Measurements from ENCODE around the gene PICALM.
"Not testable (repeated sequence)": the region's sequence is repeated elsewhere in the genome, so short reads cannot be mapped to it uniquely, and the experiment has no call there.

The PICALM gene

DNA sequence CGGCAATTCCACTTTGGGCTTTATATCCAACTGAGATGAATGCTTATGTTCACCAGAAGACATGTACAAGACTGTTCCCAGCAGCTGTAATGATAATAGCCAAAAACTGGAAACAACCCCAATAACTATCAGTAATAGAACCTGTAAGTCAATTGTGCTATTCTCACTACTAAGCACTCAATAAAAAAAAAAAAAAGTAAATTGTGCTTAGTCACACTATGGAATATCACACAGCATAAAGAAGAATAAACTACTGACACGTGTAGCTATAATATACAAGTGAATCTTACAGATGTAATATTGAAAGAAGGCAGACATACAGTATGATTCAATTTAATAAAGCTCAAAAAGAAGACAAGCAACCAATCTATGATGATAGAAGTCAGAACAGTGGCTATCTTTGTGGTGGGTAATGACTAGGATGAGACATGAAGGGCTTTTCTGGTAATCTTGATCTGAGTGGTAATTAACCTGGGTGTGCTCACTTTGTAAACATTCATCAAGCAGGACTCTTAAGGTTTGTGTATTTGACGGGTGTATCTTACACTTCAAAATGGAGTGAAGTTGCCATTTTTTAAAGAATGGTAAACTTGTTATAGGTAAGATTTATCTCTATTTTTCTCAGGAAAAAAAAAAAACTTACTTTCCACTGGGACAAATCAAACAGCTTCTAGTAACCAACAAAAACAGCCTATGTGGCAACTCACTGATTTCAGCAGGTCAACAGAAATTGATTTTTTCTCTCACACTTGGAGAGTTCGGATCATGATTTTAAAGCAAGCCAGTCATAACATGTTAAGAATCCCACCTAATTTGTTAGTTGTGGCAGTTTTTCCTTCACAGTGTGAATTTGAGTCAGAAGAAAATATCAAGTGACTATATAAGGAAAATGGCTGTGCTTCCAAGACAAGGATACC lies 129.5 kb downstream of the PICALM start:
- no peak for TF ChIP-seq POLR2A (IDR thresholded peaks at IDR 0.05; ENCODE audit: low read depth, low read length)
- DNase-seq (ENCODE audit: insufficient read length, low spot score) (no peak), FAIRE-seq (no peak)

GRCh38 chr11:85937835-85938234 lies 131.0 kb downstream of the PICALM start:
- no peak for DNase-seq (ENCODE audit: insufficient read length, low spot score)
- no peak for FAIRE-seq

GRCh38 chr11:85935751-85936150 lies 133.1 kb downstream of the PICALM start:
- no peak for TF ChIP-seq POLR2A (IDR thresholded peaks at IDR 0.05; ENCODE audit: low read depth, low read length)
- FAIRE-seq (no peak), DNase-seq (ENCODE audit: insufficient read length, low spot score) (no peak)

More at GRCh38 chr11:85937835-85938234, 131.0 kb downstream of the PICALM start:
- TF ChIP-seq POLR2A (IDR thresholded peaks at IDR 0.05; ENCODE audit: low read depth, low read length): no peak

GRCh38 chr11:85934596-85935169 lies 134.2 kb downstream of the PICALM start:
- TF ChIP-seq POLR2A (IDR thresholded peaks at IDR 0.05; ENCODE audit: low read depth, low read length): no peak
- FAIRE-seq (no peak), DNase-seq (ENCODE audit: insufficient read length, low spot score) (no peak)

DNA sequence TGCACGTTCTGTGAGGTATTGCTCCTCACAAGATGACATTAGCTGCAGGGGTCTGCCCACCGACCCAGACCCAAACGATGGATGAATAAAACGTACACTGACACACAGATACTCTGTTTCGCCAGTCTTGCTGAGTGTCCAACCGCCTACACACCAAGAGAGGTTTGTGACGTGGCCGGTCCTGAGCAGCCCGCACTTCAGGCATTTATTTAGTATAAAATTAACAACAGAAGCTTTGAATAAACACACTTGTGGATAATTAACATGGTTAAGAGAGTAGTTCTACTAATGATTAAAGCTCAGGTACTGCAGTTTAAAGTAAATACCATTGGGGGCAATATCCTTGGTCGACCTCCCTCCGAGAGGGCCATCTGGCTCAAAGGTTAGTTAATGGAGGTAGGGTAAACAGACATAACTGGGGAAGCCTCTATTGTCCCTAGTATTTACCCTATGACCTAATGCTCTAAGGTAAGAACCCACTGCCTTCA lies 138.0 kb downstream of the PICALM start:
- TF ChIP-seq POLR2A (IDR thresholded peaks at IDR 0.05; ENCODE audit: low read depth, low read length): no peak
- no peak for FAIRE-seq
- DNase-seq (ENCODE audit: insufficient read length, low spot score): no peak

DNA sequence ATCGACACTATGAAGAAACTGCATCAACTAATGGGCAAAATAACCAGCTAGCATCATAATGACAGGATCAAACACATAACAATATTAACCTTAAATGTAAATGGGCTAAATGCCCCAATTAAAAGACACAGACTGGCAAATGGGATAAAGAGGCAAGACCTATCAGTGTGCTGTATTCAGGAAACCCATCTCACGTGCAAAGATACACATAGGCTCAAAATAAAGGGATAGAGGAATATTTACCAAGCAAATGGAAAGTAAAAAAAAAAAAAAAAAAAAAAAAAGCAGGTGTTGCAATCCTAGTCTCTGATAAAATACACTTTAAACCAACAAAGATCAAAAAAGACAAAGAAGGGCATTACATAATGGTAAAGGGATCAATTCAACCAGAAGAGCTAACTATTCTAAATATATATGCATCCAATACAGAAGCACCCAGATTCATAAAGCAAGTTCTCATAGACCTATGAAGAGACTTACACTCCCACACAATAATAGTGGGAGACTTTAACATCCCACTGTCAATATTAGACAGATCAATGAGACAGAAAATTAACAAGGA lies 142.2 kb downstream of the PICALM start:
- DNase-seq (ENCODE audit: insufficient read length, low spot score); FAIRE-seq: not testable (repeated sequence)

DNA sequence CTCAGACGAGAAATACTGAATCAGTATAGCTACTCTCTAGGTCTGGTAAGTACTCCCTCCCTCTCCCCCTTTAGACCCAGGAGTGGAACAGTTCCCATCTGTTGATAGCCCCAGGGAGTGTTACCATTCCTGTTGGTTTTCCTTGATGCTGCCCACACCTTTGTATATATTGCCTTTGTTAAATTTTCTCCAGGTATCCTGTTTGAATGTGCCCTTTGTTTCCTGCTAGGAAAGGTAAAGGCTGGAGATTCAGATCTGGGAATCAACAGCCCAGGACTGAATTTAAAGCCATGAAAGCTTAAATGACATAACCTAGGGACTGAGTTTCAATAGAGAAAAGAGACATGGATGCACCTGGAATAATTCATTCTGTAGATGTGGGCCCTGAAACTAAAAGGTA lies 145.4 kb downstream of the PICALM start:
- FAIRE-seq (no peak), DNase-seq (ENCODE audit: insufficient read length, low spot score) (no peak)
- no peak for TF ChIP-seq POLR2A (IDR thresholded peaks at IDR 0.05; ENCODE audit: low read depth, low read length)

- DNase-seq (ENCODE audit: insufficient read length, low spot score): no peak
- TF ChIP-seq POLR2A (IDR thresholded peaks at IDR 0.05; ENCODE audit: low read depth, low read length): no peak
- FAIRE-seq: no peak
Observed at GRCh38 chr11:85922367-85922766, 146.5 kb downstream of the PICALM start.

DNA sequence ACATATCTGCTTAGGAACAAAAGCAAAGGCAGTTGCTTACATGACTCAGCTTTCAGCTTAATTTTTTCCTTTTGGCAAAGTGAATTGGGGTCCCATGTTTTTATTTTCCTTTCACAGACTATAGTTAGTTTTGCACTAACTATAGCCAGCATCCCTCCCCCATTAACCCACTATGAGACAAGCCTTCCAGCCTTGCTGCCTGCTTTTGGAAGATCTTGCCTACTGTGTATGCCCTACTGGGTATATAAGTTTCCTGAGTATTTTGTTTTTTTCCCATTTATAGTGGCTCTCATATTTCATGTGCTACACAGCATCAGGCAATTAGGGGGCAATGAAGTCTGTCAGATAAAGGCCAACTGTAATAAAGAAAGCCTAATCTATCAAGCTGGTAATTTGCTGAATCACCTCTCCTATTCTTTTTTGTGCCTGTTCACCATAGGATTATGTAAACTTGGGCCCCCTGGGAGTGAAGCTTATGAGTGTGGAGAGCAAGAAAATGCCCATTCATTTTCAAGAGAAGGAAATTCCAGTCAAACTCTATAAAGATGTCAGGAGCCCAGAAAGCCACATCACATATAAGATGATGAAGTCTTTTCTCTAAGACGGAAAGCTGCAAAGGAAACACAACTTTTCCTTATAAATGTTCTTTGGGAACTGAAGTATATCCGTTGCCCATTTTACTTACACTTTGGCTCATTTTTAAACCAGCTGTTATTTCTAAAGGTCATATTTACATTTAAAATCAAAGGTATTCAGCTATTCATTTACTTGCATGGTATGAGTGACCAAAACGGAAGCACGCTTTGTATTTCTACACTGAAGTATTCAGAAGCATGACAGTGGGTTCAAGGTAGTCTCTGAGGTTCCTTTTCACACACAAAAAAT lies 149.7 kb downstream of the PICALM start:
- no peak for TF ChIP-seq POLR2A (IDR thresholded peaks at IDR 0.05; ENCODE audit: low read depth, low read length)
- FAIRE-seq: no peak
- DNase-seq (ENCODE audit: insufficient read length, low spot score): no peak

DNA sequence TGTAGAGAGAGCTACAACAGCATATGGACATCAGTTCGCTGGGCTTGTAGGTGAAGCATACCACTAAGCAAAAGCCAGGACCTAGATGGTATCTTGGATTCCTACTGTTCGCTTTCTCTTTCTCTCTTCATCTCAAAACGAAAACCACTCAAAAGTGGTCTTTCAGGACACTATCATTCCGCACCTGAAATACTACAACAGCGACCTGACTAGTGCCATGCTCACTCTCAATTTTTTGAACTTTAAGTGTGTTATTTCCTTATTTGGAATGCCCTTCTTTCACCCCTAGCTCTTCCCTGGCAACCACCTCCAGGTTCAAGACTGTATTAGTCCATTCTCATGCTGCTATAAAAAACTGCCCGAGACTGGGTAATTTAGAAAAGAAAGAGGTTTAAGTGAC lies 154.5 kb downstream of the PICALM start:
- no peak for FAIRE-seq
- TF ChIP-seq POLR2A (IDR thresholded peaks at IDR 0.05; ENCODE audit: low read depth, low read length): no peak
- no peak for DNase-seq (ENCODE audit: insufficient read length, low spot score)

GRCh38 chr11:85913513-85913912 lies 155.4 kb downstream of the PICALM start:
- FAIRE-seq (no peak), DNase-seq (ENCODE audit: insufficient read length, low spot score) (no peak)
- no peak for TF ChIP-seq POLR2A (IDR thresholded peaks at IDR 0.05; ENCODE audit: low read depth, low read length)

DNA sequence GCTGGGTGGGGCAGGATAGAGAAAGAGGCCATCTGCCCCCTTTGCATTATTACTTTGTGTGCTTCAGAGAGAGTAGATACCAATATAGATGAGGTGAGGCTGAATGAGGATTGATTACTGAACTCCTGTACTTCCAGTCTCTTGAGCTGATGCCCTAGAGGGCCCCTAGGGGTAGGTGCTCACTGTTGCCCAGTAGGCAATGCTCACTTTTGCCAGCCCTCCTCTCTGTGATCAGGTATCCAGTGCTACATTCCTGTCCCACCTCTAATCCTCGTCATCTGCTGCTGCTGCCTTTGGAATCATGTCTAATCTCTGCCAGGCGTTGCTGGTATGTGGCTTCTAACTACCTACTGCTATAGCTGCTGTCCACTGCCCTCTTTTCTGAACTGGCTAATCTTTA lies 156.5 kb downstream of the PICALM start:
- no peak for TF ChIP-seq POLR2A (IDR thresholded peaks at IDR 0.05; ENCODE audit: low read depth, low read length)
- FAIRE-seq: no peak
- DNase-seq (ENCODE audit: insufficient read length, low spot score): no peak
